ENCODE measurements around the gene NINL. TPM values are rescaled to one million over a fixed set of nuclear protein-coding genes. Genes with fewer than 3 reads are reported as not detected.
"Not testable (repeated sequence)": the region's sequence is repeated elsewhere in the genome, so short reads cannot be mapped to it uniquely, and the experiment has no call there.

NINL gene
- total RNA-seq, 1 donor from 2014 or later: 21.0 TPM

- DNase-seq (ENCODE audit: low read depth in 2 of 2): no peak
These were observed 32.4 kb downstream of the NINL start for GRCh38 chr20:25552977-25553376.

- DNase-seq (ENCODE audit: low read depth in 2 of 2): no peak
These were observed 33.7 kb downstream of the NINL start for GRCh38 chr20:25551413-25552215.

- DNase-seq (ENCODE audit: low read depth in 2 of 2): not testable (repeated sequence)
These were observed 34.5 kb downstream of the NINL start for GRCh38 chr20:25550645-25551337.

GRCh38 chr20:25549843-25550477 is 35.4 kb downstream of the NINL start:
- no peak for DNase-seq (ENCODE audit: low read depth in 2 of 2)

GRCh38 chr20:25549172-25549773 is 36.1 kb downstream of the NINL start:
- DNase-seq (ENCODE audit: low read depth in 2 of 2): peak in 1 of 2 donors; percentile 75

- no peak for DNase-seq (ENCODE audit: low read depth in 2 of 2)
These were observed 36.7 kb downstream of the NINL start for GRCh38 chr20:25548613-25549086.

GRCh38 chr20:25547999-25548398 is 37.3 kb downstream of the NINL start:
- DNase-seq (ENCODE audit: low read depth in 2 of 2): no peak

GRCh38 chr20:25547063-25547462 is 38.3 kb downstream of the NINL start:
- DNase-seq (ENCODE audit: low read depth in 2 of 2): no peak

- DNase-seq (ENCODE audit: low read depth in 2 of 2): no peak
These were observed 39.3 kb downstream of the NINL start for GRCh38 chr20:25546048-25546447.

GRCh38 chr20:25545171-25545570 is 40.2 kb downstream of the NINL start:
- no peak for DNase-seq (ENCODE audit: low read depth in 2 of 2)

- DNase-seq (ENCODE audit: low read depth in 2 of 2): no peak
These were observed 40.6 kb downstream of the NINL start for GRCh38 chr20:25544734-25545133.

GRCh38 chr20:25544311-25544710 is 41.0 kb downstream of the NINL start:
- no peak for DNase-seq (ENCODE audit: low read depth in 2 of 2)

- no peak for DNase-seq (ENCODE audit: low read depth in 2 of 2)
These were observed 42.3 kb downstream of the NINL start for GRCh38 chr20:25543068-25543467.

- DNase-seq (ENCODE audit: low read depth in 2 of 2): peak in 1 of 2 donors; percentile 68
These were observed 43.7 kb downstream of the NINL start for GRCh38 chr20:25541676-25542075.

GRCh38 chr20:25539742-25540672 is 45.3 kb downstream of the NINL start:
- DNase-seq (ENCODE audit: low read depth in 2 of 2): peak; percentile 21 to 74

GRCh38 chr20:25538838-25539665 is 46.3 kb downstream of the NINL start:
- no peak for DNase-seq (ENCODE audit: low read depth in 2 of 2)

- no peak for DNase-seq (ENCODE audit: low read depth in 2 of 2)
These were observed 47.4 kb downstream of the NINL start for GRCh38 chr20:25537890-25538289.

GRCh38 chr20:25535762-25536161 is 49.6 kb downstream of the NINL start:
- DNase-seq (ENCODE audit: low read depth in 2 of 2): no peak

GRCh38 chr20:25534845-25535244 is 50.5 kb downstream of the NINL start:
- no peak for DNase-seq (ENCODE audit: low read depth in 2 of 2)
